Endometrium (tissue), 2 donors: ENCODE results near the gene ZBTB9.

ENCODE experiments used
- FAIRE-seq: peaks from 2 replicates; lab custom pipeline; 2012; peaks lifted over from hg19 to GRCh38; lab: Jason Lieb, UNC
- donor health status: control.
- donor health status: control.

ZBTB9 gene

GRCh38 chr6:33418690-33419291 is 35.6 kb upstream of the ZBTB9 start:
- FAIRE-seq = no peak

DNA sequence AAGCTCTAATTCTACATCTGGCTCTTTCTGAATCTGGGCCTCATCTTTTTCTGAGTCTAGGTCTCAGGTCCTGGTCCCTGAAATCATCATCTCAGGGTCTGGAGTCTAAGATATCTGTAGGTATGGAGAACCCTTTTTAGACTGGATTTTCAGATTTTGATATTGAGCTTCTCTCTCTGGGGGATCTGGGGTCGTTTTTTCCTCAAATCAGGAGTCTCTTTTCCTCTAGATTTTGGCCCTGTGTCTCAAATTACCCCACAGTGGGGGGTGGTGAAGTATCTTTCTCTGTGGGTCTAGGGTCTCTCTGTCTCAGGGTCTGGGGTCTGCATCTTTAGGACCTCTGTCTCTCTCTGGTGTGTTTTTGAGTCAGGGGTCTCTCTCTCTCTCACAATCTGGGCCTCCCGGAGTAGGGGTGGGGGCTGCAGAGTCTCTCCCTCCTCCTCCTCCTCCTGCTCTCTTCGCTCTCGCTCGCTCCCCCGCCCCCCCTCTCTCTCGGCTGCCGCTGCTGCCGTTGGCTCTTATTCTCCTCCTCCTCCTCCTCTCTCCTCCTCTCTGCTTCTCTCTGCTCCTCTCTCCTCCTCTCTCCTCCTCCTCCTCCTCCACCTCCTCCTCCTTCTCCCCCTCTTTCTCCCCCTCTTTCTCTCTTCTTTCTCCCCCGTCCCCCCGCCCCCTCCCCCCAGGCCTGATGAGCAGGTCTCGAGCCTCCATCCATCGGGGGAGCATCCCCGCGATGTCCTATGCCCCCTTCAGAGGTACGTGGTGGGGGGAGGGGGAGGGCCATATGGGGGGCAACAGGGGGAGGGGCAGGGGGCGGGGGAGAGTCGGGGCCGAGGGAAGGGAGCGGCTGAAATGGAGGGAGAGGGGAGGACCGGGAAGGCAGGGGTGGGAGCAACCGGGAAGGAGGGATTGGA is 34.5 kb upstream of the ZBTB9 start, which contains the start of gene SYNGAP1:
TSS of gene SYNGAP1 (plus strand) at position 486 of the 911 bp plus-strand sequence. CDS start at position 686, 200 bp downstream.
- no peak for FAIRE-seq

GRCh38 chr6:33420491-33421343 is 33.7 kb upstream of the ZBTB9 start:
- FAIRE-seq = no peak

DNA sequence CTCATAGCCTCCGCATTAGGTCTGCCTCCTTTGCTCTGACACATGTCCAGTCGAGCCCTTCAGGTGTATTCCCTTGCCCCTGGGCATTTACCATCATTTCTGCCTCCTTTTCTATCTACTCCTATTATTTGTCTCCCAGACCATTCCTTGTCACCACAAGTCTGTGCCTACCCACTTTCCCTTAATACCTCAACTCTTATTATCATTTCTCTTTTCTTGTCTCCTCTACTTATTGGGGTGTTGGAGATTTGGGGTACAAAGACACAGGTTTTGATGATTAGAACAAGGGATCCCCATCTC is 33.1 kb upstream of the ZBTB9 start:
- no peak for FAIRE-seq

GRCh38 chr6:33423777-33424176 is 30.6 kb upstream of the ZBTB9 start:
- FAIRE-seq = no peak

DNA sequence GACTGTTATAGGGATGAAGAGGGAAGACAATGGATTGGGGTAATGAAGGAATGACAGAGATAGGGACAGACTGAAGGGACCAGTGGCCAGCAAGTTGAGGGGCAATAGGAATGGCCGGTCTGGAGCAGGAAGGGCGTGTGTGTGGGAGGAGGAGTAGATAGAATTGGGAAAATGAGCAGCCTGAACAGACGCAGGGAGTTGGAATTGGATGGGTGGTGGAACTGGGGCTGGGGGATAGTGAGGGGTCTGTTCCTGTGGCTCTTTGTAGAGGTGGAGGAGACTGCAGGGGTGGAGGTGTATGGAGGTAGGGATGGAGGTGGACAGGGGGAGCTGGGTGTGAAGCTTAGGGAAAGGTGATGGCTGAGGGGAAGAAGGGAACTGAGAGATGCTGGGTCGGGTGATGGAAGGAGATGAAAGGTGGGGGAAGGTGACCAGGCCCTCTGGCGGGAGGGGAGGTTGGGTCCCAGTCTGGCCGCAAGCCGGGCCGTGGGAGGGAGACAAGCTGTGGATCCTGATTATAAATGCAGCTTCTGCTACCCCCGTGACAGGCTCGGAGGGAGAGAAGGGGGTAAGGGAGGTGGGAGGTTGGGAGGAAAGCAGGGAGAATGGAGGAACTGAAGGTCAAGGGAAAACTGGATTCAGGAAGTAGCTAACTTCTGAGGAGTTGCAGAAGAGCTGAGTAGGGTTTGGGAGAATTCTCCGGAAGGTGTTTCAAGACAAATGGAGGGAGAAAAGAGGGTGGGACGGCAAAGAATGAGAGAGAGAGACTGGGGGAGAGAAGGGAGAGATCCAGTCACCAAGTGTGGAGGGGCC is 29.3 kb upstream of the ZBTB9 start:
- FAIRE-seq = no peak

DNA sequence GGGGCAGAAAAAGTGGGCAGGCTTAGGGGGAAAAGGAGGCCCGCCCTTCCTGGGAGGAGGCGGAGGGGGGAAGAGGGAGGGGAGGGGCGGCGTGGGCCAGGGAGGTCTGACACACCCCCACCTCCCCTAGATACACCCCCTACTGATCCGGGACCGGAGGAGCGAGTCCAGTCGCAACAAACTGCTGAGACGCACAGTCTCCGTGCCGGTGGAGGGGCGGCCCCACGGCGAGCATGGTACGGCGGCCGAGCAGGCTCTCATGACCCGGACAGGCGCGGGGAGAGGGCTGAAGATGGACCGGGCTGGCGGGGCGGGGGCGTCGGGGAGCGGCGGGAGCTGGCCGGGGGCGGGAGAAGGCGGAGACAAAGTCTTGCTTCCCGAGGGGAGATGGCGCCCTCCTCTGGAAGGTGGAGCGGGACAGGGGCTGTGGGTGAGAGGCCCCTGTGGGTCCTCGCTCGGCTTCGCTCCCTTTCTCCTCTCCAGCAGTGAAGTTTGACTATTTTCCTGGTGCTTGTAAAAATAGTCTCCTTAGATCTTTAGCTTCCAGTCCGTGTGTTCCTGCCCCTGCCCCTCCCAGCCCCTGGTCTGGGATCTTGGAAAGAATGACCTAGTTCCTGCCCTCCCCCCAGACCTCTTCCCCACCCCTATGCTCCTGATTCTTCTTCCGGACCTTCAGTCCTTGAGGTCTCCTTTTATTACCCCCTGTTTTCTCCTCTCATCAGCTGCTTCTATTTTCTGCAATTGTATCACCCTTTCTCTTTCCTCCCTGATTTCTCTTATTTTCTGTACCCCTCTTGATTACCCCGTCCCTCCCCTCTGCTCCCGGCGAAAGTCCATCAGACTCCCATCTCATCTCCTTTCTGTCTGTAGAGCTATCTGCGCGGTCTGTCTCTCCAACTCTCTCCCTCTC is 28.5 kb upstream of the ZBTB9 start:
- FAIRE-seq = no peak

DNA sequence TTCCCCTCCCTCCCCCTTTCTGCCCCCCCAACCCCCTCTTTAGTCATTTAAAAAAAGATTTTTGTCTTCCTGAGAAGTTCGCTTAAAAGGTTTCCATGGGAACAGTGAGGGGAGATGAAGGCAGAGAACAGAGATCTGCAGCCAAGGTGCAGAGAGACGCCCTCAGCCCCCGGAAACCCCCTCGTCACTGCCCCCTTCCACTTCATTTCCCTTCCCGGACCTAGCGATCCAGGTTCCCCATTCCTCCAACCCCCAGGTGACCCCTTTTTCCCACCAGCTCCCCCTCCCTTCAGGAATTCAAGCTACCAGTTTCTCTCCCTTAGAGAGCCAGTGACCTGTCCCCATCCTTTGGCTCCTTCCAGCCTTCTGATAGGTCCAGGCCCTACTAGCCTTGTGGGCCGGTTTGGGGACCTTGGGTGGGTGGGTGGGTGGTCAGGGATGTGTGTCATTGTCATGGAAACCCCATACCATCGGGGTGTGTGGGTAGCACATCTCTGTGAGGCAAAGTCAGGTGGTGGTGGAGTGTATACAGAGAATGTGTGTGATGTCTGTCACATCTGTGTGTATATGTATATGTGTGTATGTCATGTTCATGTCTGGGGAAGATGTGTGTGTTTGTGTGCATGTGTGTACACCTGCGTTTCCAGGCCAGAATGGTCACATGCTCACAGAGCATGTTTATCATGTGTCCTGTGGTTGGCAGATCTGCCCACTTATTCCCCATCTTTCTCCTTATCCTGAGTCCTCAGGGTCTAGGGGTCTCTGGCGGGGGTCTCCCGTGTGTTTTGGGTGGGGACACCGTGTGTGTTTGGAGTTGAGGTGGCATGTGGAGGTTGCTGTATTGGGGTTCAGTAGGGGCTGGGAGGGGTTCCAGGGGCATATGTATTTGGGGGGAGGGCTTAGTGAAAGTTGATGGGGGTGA is 27.5 kb upstream of the ZBTB9 start:
- no peak for FAIRE-seq

- no peak for FAIRE-seq
Observed at GRCh38 chr6:33427585-33428223, 26.7 kb upstream of the ZBTB9 start.

DNA sequence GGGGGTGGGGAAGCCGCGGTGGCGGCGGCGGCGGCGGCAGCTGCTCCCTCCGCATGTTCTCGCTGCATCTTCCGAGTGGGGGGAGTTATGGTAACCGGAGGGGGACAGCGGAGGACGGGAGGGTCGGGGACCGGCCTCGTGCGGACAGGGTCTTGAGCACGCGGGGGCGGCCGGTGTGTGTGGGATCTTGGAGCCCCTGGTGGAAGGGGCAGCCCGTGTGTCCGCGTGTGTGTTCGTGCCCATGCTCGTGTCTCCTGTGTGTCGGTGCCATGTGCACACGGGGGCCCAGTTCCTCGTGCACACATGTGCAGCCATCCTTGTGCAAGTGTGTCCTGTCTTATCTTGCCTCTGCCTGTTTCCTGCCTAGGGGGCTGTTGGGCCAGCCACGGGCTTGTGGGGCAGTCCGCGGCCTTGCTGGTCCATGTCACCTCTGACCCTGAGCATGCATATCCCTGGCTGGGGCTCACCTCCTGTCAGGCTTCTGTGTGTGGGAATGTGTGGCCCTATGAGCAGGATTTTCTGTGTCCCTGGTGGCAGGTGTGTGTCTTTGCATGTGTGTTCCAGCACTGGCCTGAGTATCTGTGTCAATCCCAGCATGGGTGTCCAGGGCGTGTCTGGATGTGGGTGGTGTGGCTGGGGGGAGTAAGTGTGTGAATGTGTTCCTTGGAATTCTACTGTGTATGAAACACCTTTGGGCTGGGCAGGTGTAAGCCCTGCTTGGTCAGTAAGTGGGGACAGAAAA is 26.0 kb upstream of the ZBTB9 start:
- FAIRE-seq = no peak

DNA sequence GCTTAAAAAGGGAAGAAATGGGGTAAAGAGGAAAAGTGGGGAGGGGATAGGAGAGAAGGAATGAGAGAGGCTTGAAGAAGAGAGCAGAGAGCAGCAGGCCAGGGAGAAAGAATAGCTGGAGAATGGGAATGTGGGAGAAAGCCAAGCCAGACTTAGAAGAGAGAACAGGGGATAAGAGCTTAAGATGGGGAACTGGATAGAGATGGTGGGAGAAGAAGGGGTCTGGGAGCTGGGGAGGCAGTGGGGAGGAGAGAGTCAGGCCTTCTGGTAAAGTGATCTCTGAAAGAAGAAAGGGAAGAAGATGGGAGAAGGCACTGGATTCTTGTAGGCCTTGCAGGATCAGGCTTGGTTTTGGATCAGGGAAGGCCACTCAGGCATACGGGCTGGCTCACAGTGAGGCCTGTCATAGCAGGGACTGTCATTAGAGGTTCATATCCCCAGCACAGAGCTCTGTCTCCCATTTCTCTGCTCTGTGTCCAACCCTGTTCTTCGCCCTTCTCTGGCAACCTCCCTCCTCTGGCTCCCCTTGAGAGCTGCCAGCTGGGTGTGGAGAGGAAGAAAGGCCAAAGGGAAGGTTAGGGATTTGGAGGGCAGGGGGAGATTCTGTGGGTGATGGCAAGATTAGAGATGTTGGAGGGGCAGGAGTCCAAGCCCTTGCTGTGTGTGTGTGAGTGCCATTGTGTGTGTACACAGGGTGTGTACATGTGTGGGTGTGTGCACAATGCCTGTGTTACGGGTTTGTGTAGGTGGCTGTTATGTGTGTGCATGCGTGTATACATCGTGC is 25.2 kb upstream of the ZBTB9 start:
- no peak for FAIRE-seq

- no peak for FAIRE-seq
Observed at GRCh38 chr6:33429750-33430052, 24.7 kb upstream of the ZBTB9 start.

- no peak for FAIRE-seq
Observed at GRCh38 chr6:33430334-33430733, 24.0 kb upstream of the ZBTB9 start.

- FAIRE-seq = no peak
Observed at GRCh38 chr6:33430991-33431879, 23.1 kb upstream of the ZBTB9 start.

- FAIRE-seq = no peak
Observed at GRCh38 chr6:33431880-33432541, 22.4 kb upstream of the ZBTB9 start.

GRCh38 chr6:33432546-33432945 is 21.8 kb upstream of the ZBTB9 start:
- FAIRE-seq = no peak
